GM20431 (cell line): Measurements from ENCODE around the gene ZNF148.
"Not testable (repeated sequence)": the region's sequence is repeated elsewhere in the genome, so short reads cannot be mapped to it uniquely, and the experiment has no call there.

ENCODE experiments used
- in situ Hi-C: fragments of 300-500 bp; cut with MseI, MboI; formaldehyde crosslinking; loops from one replicate; pipeline ENCODE4 v1.15.0; 2020; ENCODE audit warnings: low sequenced_read_pairs; ENCODE audit not compliant: unreplicated experiment

The ZNF148 gene

DNA sequence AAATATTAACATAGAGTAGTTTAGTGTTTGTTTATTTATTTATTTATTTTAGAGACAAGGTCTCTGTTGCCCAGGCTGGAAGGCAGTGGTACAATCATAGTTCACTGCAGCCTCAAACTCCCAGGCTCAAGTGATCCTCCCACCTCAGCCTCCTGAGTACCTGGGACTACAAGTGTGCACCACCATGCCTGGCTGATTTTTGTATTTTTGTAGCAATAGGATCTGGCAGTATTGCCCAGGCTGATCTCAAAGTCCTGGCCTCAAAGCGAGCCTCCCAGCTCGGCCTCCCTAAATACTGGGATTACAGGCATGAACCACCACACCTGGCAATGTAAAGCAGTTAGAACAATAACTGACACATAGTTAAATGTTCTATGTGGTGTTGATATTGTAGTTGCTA is 4.4 kb upstream of the ZNF148 start:
- in situ Hi-C loops, result no loop called here

GRCh38 chr3:125378762-125379161 is 3.6 kb upstream of the ZNF148 start:
- in situ Hi-C loops, result no loop called here

GRCh38 chr3:125375950-125376679 is 990 bp upstream of the ZNF148 start:
- in situ Hi-C loops, result no loop called here

- in situ Hi-C loops, result no loop called here
Measured at GRCh38 chr3:125374501-125374995, 577 bp downstream of the ZNF148 start.

GRCh38 chr3:125367403-125368230 is 7.5 kb downstream of the ZNF148 start:
- in situ Hi-C loops, result no loop called here

GRCh38 chr3:125366132-125366531 is 9.0 kb downstream of the ZNF148 start:
- in situ Hi-C loops, result no loop called here

- in situ Hi-C loops, result no loop called here
Measured at GRCh38 chr3:125359700-125360099, 15.4 kb downstream of the ZNF148 start.

- in situ Hi-C loops, result no loop called here
Measured at GRCh38 chr3:125358923-125359322, 16.2 kb downstream of the ZNF148 start.

DNA sequence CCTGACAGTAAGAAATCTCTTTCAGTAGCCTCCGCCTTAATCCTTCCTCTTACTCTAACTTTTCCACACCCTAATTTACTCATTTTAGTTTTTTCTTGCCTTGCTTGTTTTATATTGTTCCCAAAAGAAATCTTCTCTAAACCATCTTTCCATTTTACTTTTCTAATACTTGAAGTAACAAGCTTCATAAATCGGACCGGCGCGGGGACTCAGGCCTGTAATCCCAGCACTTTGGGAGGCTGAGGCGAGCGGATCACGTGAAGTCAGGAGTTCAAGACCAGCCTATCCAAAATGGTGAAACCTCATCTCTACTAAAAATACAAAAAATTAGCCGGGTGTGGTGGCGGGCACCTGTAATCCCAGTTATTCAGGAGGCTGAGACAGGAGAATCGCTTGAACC is 17.3 kb downstream of the ZNF148 start:
- in situ Hi-C loops, result no loop called here

DNA sequence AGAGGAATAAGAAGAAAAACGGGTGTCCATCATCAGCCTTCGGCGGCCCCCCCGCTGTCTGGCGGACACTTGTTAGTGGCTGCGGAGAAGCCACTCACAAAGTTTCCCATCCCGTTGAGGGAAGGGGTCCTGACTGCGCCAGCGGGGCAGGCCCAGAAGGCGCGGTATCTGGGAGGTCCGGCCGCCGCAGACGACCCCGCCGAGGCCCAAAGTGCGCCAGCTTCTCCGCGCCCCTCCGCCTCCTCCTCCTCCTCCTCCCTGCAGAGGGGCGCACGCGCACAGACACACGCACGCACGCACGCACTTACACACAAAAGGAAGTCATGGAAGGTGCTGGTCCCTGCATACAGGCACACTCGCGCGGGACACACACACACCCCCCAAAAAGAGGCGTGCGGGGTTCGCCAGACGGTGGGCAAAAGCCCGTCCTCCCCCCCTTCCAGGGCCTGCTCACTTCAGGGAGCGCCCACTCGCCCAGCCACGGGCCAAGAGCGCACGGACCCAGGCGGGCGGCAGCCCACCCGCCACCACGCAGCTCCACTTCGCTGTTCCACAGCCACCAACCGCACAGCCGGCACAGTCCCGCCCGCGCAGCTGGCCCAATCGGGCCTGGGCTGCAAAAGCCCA is 18.0 kb downstream of the ZNF148 start:
- in situ Hi-C loops, result no loop called here

- in situ Hi-C loops, result no loop called here
Measured at GRCh38 chr3:125356140-125357026, 18.7 kb downstream of the ZNF148 start.

DNA sequence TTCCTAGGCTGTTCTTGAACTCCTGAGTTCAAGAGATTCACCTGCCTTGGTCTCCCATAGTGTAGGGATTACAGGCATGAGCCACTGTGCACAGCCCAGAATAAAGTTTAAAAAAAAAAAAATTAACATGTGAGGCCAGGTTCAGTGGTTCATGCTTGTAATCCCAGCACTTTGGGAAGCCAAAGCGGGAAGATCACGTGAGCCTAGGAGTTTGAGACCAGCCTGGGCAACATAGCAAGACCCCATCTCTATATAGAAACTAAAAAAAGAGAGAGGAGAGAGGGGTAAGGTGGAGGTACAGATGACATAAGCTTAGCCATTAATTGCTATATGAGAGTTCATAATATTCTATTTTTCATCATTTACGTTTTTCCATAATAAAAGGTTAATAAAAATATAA is 21.5 kb downstream of the ZNF148 start:
- in situ Hi-C loops, result no loop called here

- in situ Hi-C loops, result no loop called here
Measured at GRCh38 chr3:125353128-125353527, 22.0 kb downstream of the ZNF148 start.

- in situ Hi-C loops, result no loop called here
Measured at GRCh38 chr3:125351814-125352456, 23.2 kb downstream of the ZNF148 start.

GRCh38 chr3:125351152-125351551 is 24.0 kb downstream of the ZNF148 start:
- in situ Hi-C loops, result no loop called here

- in situ Hi-C loops, result no loop called here
Measured at GRCh38 chr3:125350597-125350996, 24.5 kb downstream of the ZNF148 start.

- in situ Hi-C loops, result no loop called here
Measured at GRCh38 chr3:125349556-125350165, 25.5 kb downstream of the ZNF148 start.

DNA sequence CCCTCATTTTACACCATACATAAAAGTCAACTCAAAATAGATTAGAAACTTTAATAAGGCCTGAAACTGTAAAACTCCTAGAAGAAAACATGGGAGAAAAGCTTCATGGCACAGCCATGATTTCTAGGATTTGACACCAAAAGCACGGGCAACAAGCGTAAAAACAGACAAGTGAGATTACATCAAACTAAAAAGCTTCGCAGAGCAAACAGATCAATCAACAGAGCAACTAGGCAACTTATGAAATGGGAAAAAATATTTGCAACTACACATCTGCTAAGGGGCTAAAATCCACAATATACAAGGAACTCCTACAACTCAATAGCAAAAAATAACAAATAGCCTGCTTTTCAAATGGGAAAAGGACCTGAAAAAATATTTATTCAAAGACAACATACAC is 26.1 kb downstream of the ZNF148 start:
- in situ Hi-C loops, result no loop called here

- in situ Hi-C loops, result not testable (repeated sequence)
Measured at GRCh38 chr3:125343367-125343766, 31.8 kb downstream of the ZNF148 start.
